Measurements from ENCODE around the gene NDUFAF5. TPM values are rescaled to one million over a fixed set of nuclear protein-coding genes. Genes with fewer than 3 reads are reported as not detected.

The NDUFAF5 gene
- total and polyA plus RNA-seq, 9 donors: 5.0 to 23.4 (median 16.8) TPM

- TF ChIP-seq EP300 (IDR thresholded peaks at IDR 0.05) (no peak), POLR2A (IDR thresholded peaks at IDR 0.05) (no peak), CTCF (IDR thresholded peaks at IDR 0.05) (no peak)
- H3K36me3 ChIP-seq: no peaks in the 10 kb centered on the region
- H3K27ac ChIP-seq: no peak overlapping the region
- intact Hi-C loops (cut with DNase I): loop anchor here in 2 of 4 donors (5.0 to 10.0 kb wide), 2 partner anchors 110 to 228 kb away; no protein-coding TSS in a partner anchor
- H3K27me3 ChIP-seq: no peaks in the 10 kb centered on the region
- H3K4me1 ChIP-seq (ENCODE audit: insufficient read depth): peaks cover 2% of the 10 kb centered on the region
- 96 to 100% (median 98%) methylated on average over 3 of the region's 3 CpGs for WGBS, 3 donors
- DNase-seq: no peak
- no peak overlapping the region for H3K4me3 ChIP-seq
- H3K9me3 ChIP-seq: no peaks in the 10 kb centered on the region
Observed at GRCh38 chr20:13824459-13824858, 39.6 kb downstream of the NDUFAF5 start.

- intact Hi-C loops (cut with DNase I): loop anchor here in 1 of 4 donors (10.0 kb wide), 1 partner anchor 109 kb away; no protein-coding TSS in a partner anchor
- TF ChIP-seq EP300 (IDR thresholded peaks at IDR 0.05) (no peak), CTCF (IDR thresholded peaks at IDR 0.05) (no peak), POLR2A (IDR thresholded peaks at IDR 0.05) (no peak)
Observed at GRCh38 chr20:13825465-13825864, 40.6 kb downstream of the NDUFAF5 start.

GRCh38 chr20:13831476-13831875 lies 46.6 kb downstream of the NDUFAF5 start:
- H3K27me3 ChIP-seq: no peaks in the 10 kb centered on the region
- no peak overlapping the region for H3K27ac ChIP-seq
- no peaks in the 10 kb centered on the region for H3K36me3 ChIP-seq
- DNase-seq: no peak
- no peaks in the 10 kb centered on the region for H3K9me3 ChIP-seq
- intact Hi-C loops (cut with DNase I): no loop called here
- H3K4me3 ChIP-seq: no peak overlapping the region
- no peaks in the 10 kb centered on the region for H3K4me1 ChIP-seq (ENCODE audit: insufficient read depth)
- WGBS, 3 donors: 91 to 95% (median 91%) methylated on average over 3 of the region's 3 CpGs
- TF ChIP-seq CTCF (IDR thresholded peaks at IDR 0.05) (no peak), POLR2A (IDR thresholded peaks at IDR 0.05) (no peak), EP300 (IDR thresholded peaks at IDR 0.05) (no peak)

More at GRCh38 chr20:13825465-13825864, 40.6 kb downstream of the NDUFAF5 start:
- Histone ChIP-seq H3K9me3 (no peaks in the 10 kb centered on the region), H3K27ac (no peak overlapping the region), H3K4me3 (no peak overlapping the region), H3K36me3 (no peaks in the 10 kb centered on the region), H3K4me1 (ENCODE audit: insufficient read depth) (peaks cover under 1% of the 10 kb centered on the region), H3K27me3 (no peaks in the 10 kb centered on the region)
- WGBS, 3 donors: 71 to 91% (median 75%) methylated on average over 4 to 5 of the region's 5 CpGs
- no peak for DNase-seq

- no peak for DNase-seq
- H3K36me3 ChIP-seq: no peaks in the 10 kb centered on the region
- no peaks in the 10 kb centered on the region for H3K27me3 ChIP-seq
- WGBS, 3 donors: 61 to 70% (median 65%) methylated on average over 7 of the region's 7 CpGs
- H3K4me1 ChIP-seq (ENCODE audit: insufficient read depth): no peaks in the 10 kb centered on the region
- H3K4me3 ChIP-seq: no peak overlapping the region
- no peaks in the 10 kb centered on the region for H3K9me3 ChIP-seq
- no peak overlapping the region for H3K27ac ChIP-seq
- intact Hi-C loops (cut with DNase I): no loop called here
- TF ChIP-seq EP300 (IDR thresholded peaks at IDR 0.05): no peak
- TF ChIP-seq CTCF (IDR thresholded peaks at IDR 0.05): no peak
- no peak for TF ChIP-seq POLR2A (IDR thresholded peaks at IDR 0.05)
Observed at GRCh38 chr20:13838664-13839063, 53.8 kb downstream of the NDUFAF5 start.

Data from ovary (tissue), 9 donors.